GM12872 (cell line): Measurements from ENCODE around the gene PPM1H.

Experiments used
- TF ChIP-seq, protein P1 (sequence below): IDR thresholded peaks from 3 replicates; pipeline ENCODE4 v1.5.1; 2011; ENCODE audit warnings: low read depth, mild to moderate bottlenecking, low read length, moderate library complexity; ENCODE audit not compliant: insufficient read depth

The PPM1H gene

DNA sequence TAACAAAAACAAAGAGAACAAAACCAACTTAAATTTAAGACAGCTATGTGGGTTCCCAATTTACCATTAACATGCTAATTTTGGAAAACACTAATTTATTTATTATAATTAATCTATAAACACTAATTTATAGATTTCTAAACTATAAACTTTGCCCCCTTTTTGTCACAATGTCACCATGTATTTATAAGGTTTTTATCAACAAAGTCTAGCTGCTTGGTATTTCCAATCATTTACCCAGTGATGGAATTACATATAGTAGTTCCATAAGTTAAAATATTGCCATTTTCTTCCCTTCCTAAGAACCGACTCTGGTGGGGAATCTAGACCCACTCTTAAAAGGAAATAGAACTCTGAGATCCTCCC lies 140.7 kb downstream of the PPM1H start:
- TF ChIP-seq, protein P1, sequence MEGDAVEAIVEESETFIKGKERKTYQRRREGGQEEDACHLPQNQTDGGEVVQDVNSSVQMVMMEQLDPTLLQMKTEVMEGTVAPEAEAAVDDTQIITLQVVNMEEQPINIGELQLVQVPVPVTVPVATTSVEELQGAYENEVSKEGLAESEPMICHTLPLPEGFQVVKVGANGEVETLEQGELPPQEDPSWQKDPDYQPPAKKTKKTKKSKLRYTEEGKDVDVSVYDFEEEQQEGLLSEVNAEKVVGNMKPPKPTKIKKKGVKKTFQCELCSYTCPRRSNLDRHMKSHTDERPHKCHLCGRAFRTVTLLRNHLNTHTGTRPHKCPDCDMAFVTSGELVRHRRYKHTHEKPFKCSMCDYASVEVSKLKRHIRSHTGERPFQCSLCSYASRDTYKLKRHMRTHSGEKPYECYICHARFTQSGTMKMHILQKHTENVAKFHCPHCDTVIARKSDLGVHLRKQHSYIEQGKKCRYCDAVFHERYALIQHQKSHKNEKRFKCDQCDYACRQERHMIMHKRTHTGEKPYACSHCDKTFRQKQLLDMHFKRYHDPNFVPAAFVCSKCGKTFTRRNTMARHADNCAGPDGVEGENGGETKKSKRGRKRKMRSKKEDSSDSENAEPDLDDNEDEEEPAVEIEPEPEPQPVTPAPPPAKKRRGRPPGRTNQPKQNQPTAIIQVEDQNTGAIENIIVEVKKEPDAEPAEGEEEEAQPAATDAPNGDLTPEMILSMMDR: no peak

DNA sequence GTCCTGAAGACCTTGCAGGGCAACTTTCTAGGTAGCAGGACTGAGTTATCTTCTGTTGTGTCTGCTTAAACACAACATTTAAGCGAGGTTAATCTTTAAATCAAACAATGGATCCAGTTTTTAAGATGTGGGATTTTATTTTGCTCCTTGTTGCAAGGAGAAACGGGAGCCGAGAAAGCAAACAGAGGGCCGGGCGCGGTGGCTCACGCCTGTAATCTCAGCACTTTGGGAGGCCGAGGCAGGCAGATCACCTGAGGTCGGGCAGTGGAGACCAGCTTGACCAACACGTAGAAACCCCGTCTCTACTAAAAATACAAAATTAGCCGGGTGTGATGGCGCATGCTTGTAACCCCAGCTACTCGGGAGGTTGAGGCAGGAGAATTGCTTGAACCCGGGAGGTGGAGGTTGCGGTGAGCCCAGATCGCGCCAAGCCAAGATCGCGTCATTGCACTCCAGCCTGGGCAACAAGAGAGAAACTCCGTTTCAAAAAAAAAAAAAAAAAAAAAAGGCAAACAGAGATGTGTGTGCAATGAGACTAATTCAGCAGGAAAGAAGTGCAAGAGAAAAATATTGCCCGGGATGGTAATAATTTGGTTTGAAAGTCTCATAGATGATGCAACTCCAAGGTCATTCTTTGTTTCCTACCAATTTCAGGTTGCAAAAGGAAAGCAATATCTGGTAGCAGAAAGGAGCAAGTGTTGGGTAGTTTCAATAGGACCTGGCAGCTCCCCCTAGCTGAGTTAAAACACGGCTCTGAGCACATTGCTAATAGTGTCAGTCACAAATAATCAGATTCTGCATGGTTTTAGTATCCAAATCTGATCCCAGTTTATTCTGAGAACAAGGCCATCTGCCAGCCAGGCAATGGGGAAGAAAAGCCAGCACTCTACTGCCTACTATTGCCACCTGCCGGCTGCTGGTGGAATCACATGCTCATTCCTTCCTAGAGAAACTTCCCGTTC lies 141.4 kb downstream of the PPM1H start:
- TF ChIP-seq, protein P1: peak; percentile 90

DNA sequence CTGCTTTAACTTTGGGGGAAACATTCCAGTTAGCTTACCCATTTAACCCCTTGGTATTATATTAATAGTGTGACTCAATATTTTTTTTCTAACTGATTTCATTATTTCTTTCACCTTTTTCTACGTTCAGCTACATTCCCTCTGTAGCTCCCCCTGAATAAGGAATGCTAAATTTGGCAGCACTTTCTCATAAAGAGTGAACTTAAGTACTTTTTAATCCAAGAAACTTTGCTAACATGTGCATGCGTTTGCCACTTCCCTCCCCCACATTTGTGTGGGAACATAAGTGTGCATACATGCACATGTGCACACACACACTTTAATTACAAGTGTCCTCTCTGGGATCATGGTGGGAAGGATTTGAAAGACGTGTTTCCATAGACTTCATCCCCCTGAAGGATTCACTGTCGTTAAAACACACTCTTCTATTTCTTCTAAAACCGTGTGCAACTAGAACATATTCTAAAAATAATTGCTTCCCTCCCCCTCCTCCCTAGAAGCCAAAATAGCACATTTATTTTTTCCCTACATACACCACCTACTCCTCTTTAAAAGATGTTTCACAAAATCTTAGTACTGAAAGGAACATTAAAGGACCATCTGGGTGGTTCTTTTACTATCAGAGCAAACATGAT lies 142.6 kb downstream of the PPM1H start:
- TF ChIP-seq, protein P1: no peak

DNA sequence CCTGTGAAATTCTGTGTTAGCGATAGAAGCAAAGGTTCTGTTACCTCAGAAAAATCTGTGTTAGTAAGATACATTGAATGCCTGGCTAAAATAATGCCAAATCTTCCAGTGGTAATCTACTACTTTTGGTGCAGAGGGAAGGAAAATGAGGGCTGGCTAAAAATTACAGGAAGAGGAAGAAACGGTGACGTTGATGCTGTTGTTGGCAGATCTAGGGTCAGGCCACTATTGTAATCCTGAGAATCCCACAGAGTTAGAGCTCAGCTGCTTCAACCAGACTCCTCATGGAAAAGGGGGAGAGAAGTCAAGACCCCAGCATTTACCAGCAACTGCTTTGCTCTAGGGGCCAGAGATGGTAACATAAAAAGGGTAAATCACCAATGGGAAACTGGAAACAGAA lies 145.1 kb downstream of the PPM1H start:
- TF ChIP-seq, protein P1: no peak

DNA sequence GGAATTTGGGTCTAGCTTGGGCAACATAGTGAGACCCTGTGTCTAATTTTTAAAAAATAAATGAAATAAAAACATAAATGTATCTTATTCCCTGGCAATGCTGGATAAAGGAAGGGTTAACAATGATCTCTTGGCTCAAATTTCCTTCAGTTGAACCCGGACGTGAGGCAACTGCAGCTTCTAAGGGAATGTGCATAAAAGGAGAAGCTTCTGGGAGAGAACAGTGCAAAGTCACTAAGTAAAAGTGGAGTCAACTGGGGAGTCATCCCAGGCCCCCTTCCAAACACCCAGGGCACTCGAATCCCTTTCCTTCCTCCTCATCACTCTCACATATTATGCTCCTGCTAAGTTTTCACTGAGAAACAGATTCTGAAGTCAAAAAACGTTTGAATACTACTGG lies 147.3 kb downstream of the PPM1H start:
- TF ChIP-seq, protein P1: no peak

DNA sequence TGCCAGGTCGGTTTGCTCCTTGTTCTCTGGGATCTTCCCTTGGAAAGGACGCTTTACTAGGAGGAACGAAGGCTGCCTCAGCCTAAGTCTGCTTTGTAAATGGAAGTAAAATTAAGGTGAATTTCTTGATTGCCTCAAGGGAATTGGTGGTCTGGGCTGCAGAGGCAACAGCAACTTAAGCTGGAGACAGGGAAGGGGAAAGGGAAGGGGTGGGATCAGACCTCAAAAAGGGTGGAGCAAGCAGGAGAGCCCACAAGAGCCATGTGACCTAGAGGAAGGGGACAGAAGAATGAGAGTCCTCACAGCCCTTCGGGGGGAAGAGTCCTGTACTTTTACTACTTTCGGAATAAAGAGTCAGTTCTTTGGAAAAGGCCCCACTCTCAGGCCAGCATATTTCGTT lies 147.9 kb downstream of the PPM1H start:
- TF ChIP-seq, protein P1: no peak

DNA sequence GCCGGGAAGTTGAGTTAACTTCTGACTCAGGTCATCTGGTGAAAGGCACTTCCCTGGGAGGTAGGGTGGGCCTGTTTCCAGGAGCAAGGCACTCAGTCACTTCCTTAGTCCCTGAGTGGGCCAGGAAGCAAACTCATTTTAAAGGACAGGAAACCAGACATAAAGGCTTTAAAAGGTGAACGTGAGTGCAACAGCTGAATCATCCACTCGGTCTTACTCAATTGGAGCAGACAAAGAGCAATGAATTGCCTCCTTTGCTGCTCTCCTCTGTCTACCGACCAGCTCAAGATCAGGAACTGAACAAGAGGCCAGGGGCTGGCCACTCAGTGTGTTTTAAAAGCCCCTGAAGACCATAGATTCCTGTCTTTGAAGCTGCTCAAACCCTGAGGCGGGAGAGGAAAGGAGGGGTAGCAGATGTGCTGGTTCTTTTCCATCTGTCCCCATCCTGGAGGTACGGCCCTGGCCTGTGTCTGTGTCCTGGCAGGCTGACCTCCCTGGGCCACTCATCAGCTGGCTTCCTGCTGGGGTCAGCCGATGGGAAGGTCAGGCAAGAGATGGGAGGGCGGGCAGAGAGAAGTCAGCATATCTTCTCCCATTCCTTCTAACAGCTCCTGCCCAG lies 148.9 kb downstream of the PPM1H start:
- TF ChIP-seq, protein P1: no peak
